IMR-90 (cell line): ENCODE results near the gene KTI12.
"Not testable (repeated sequence)": the region's sequence is repeated elsewhere in the genome, so short reads cannot be mapped to it uniquely, and the experiment has no call there.

Experiments
- BHLHE40 ChIP-seq: fragments of 150-350 bp; IDR thresholded peaks from 2 replicates; pipeline ENCODE4 v1.6.1; 2016; ENCODE audit warnings: mild to moderate bottlenecking, low read depth, low read length
- CEBPB ChIP-seq: IDR thresholded peaks from 2 replicates; pipeline ENCODE4 v1.6.1; 2012; ENCODE audit warnings: low read depth, low read length, improper control_type of control experiment
- FOS ChIP-seq: fragments of 150-350 bp; IDR thresholded peaks from 2 replicates; pipeline ENCODE4 v1.6.1; 2016; ENCODE audit warnings: low read depth, low read length
- MAFK ChIP-seq: IDR thresholded peaks from 2 replicates; pipeline ENCODE4 v1.6.1; 2012; ENCODE audit warnings: low read depth, low read length, improper control_type of control experiment
- MAZ ChIP-seq: IDR thresholded peaks from 2 replicates; pipeline ENCODE4 v1.6.1; 2012; ENCODE audit warnings: low read depth, mild to moderate bottlenecking, low read length, improper control_type of control experiment, moderate library complexity, borderline replicate concordance
- NFE2L2 ChIP-seq: fragments of 150-350 bp; IDR thresholded peaks from 2 replicates; pipeline ENCODE4 v1.6.1; 2016; ENCODE audit warnings: low read depth, mild to moderate bottlenecking, low read length
- POLR2A ChIP-seq: IDR thresholded peaks from 2 replicates; pipeline ENCODE4 v1.6.1; 2012; ENCODE audit warnings: mild to moderate bottlenecking, low read depth, low read length
- RAD21 ChIP-seq: IDR thresholded peaks from 2 replicates; pipeline ENCODE4 v1.6.1; 2012; ENCODE audit warnings: low read length, improper control_type of control experiment
- RCOR1 ChIP-seq: IDR thresholded peaks from 2 replicates; pipeline ENCODE4 v1.6.1; 2012; ENCODE audit warnings: mild to moderate bottlenecking, low read length, improper control_type of control experiment; ENCODE audit not compliant: insufficient replicate concordance
- RFX5 ChIP-seq: IDR thresholded peaks from 2 replicates; pipeline ENCODE4 v1.8.0; 2012; ENCODE audit warnings: low read depth, mild to moderate bottlenecking, low read length, moderate library complexity
- SMC3 ChIP-seq: fragments of 150-350 bp; IDR thresholded peaks from 2 replicates; pipeline ENCODE4 v1.6.1; 2016; ENCODE audit warnings: low read depth, mild to moderate bottlenecking, antibody characterized with exemption, low read length, moderate library complexity
- TF ChIP-seq, protein P1 (sequence below): fragments of 150-350 bp; IDR thresholded peaks from 2 replicates; pipeline ENCODE4 v1.6.1; 2017; ENCODE audit warnings: mild to moderate bottlenecking, antibody characterized with exemption, low read length, low read depth
- TF ChIP-seq, protein P2 (sequence below): conservative IDR thresholded peaks from 2 replicates; pipeline ENCODE4 v1.5.1; 2012; ENCODE audit warnings: mild to moderate bottlenecking, low read depth, low read length, improper control_type of control experiment

DNA sequence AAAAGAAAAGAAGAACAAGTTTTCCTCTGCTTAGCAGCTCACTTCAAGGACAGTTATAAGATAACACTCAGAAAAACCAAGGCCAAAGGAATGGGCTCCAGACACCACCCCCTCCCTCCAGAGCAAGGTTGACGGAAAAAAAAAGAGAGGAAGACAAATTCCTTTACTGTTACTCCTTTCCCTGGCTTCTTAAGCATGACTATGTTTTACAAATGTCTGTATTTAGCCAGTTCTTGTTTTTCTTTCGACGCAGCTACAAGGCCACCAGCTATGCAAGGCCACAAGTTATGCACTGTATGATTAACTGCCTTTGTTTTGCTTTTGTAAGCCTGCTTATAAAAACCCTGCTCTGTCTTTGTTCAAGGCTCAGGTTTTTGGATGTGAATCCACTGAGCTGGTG is 28.1 kb downstream of the KTI12 start:
- TF ChIP-seq CEBPB, POLR2A, RCOR1, RAD21, BHLHE40, FOS, RFX5, NFE2L2: not testable (repeated sequence)
- TF ChIP-seq, protein P1, sequence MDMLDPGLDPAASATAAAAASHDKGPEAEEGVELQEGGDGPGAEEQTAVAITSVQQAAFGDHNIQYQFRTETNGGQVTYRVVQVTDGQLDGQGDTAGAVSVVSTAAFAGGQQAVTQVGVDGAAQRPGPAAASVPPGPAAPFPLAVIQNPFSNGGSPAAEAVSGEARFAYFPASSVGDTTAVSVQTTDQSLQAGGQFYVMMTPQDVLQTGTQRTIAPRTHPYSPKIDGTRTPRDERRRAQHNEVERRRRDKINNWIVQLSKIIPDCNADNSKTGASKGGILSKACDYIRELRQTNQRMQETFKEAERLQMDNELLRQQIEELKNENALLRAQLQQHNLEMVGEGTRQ: not testable (repeated sequence)
- TF ChIP-seq, protein P2, sequence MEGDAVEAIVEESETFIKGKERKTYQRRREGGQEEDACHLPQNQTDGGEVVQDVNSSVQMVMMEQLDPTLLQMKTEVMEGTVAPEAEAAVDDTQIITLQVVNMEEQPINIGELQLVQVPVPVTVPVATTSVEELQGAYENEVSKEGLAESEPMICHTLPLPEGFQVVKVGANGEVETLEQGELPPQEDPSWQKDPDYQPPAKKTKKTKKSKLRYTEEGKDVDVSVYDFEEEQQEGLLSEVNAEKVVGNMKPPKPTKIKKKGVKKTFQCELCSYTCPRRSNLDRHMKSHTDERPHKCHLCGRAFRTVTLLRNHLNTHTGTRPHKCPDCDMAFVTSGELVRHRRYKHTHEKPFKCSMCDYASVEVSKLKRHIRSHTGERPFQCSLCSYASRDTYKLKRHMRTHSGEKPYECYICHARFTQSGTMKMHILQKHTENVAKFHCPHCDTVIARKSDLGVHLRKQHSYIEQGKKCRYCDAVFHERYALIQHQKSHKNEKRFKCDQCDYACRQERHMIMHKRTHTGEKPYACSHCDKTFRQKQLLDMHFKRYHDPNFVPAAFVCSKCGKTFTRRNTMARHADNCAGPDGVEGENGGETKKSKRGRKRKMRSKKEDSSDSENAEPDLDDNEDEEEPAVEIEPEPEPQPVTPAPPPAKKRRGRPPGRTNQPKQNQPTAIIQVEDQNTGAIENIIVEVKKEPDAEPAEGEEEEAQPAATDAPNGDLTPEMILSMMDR: not testable (repeated sequence)
- TF ChIP-seq SMC3 (peak; percentile 1; the same call in 1 of the 2 replicates), MAZ (peak; percentile 84), MAFK (peak; percentile 41; the same call in 1 of the 2 replicates)
